Measurements from ENCODE around the gene NIPSNAP2.
"Not testable (repeated sequence)": the region's sequence is repeated elsewhere in the genome, so short reads cannot be mapped to it uniquely, and the experiment has no call there.

NIPSNAP2 gene

GRCh38 chr7:55977831-55978230 lies 13.4 kb downstream of the NIPSNAP2 start:
- DNase-seq: peak; percentile 36

- no peak for DNase-seq
These were observed 15.9 kb downstream of the NIPSNAP2 start for GRCh38 chr7:55980266-55980665.

DNA sequence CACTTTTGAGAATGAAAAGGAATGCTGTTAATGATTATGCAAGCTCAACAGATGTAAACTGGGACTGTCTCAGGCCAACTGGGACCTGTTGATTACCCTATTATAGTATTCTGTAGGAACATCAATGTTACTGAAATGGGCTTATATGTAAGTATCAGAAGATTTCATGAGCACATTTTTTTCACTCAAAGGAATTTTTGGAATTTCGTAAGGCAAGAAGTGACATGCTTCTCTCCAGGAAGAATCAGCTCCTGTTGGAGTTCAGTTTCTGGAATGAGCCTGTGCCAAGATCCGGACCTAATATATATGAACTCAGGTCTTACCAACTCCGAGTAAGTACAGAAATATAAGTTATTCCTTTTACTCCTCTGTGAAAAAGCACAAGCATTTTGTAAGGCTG lies 19.2 kb downstream of the NIPSNAP2 start:
- no peak for DNase-seq

GRCh38 chr7:55992346-55992745 lies 28.0 kb downstream of the NIPSNAP2 start:
- no peak for DNase-seq

DNA sequence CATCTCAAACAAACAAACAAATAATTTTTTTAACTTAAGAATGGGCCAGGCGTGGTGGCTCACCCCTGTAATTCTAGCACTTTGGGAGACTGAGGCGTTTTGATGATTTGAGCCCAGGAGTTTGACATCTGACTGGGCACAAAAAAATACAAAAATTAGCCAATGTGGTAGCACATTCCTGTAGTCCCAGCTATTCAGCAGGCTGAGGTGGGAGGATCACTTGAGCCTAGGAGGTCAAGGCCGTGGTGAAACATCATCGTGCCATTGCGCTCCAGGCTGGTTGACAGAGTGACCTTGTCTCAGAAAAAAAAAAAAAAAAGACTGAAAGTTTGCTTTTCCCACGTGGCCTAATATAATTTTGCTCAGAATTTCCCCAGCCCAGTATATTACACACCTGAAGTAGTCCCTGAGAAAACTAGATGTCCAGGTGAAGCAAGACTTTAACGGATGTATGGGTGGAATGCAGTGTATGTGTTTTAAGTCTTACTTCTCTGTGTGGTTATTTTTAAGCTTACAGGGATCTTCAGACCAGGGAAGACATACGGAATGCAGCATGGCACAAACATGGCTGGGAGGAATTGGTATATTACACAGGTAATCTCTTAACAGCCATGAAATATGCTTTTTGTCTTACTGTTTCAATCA lies 32.6 kb downstream of the NIPSNAP2 start:
- no peak for DNase-seq

- no peak for DNase-seq
These were observed 39.4 kb downstream of the NIPSNAP2 start for GRCh38 chr7:56003749-56004148.

DNA sequence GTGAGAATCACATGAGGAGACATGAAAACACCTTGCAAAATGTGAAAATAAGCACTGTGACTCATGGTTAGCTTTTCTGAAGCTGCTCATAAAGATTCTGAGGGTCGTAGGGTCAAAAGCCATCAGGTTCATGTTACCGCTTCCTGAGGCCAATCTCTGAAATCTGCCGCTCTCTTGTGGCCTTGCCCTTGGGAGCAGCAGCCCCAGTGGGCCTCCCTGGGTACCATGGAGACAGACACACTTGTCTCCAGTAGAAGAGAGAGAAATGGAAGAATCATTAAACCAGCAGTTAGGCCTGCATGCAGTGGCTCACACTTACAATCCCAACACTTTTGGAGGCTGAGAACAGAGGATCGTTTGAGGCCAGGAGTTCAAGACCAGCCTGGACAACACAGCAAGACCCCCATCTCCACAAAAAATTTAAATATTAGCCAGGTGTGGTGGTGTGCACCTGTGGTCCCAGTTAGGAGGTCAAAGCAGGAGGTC lies 42.8 kb downstream of the NIPSNAP2 start:
- DNase-seq: no peak

DNA sequence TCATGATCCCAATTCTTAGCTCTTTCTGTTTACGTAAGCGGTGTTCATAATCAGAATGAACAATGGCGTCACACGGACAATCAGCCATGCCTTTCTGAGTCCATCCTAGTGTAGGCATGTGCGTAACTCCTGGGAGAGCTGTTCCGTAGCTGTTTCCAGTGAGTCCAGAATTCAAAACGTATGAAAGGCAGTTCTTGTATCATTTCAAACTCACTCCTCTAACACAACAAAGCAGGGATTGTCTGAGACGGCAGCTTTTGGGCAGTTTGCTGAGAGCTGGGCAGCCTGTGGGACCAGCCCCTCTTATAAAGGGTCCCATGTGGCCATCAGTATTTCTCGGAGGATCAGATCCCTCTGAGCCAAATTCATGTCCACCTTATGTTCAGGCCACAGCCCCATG lies 43.5 kb downstream of the NIPSNAP2 start:
- no peak for DNase-seq

- DNase-seq: peak; percentile 90
These were observed 45.3 kb downstream of the NIPSNAP2 start for GRCh38 chr7:56009695-56010094.

DNA sequence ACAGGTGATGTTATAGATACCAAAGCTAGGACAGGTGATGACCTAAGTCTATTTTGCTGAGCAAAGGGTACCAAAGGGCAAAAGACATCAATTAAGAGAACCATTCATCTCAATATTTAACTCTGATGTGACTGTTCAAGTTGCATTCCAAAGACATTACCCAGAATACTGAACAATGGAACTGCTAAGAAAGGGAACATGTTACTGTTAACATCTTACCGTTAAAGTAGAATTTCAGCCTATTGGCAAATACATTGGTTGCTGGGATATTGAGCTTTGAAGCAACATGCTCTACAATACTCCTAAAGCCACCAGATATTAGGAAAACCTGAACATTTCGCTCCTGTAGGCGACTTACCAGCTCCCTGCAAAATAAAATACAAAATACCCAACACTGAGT lies 52.6 kb downstream of the NIPSNAP2 start:
- not testable (repeated sequence) for DNase-seq

DNA sequence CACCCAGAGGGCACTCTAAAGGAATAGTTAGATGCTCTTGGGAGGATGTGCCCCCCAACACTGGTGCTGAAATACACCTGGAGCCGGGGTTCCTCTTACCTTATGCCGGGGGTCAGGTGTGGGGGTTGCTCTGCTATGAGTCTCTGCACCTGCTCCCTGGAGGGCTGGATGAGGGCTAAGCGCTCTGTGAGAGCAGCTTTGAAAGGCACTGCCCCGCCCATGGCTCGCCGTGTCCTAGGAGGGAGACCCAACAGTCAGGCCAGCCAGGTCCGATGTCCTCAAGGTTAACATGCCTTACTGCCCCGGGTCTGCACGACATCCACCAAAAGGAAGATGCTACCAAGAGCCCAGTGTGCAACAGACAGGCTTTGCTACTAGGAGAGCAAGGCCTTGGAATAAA lies 55.1 kb downstream of the NIPSNAP2 start:
- no peak for DNase-seq

GRCh38 chr7:56023500-56023899 lies 59.1 kb downstream of the NIPSNAP2 start:
- no peak for DNase-seq

- DNase-seq: no peak
These were observed 62.2 kb downstream of the NIPSNAP2 start for GRCh38 chr7:56026538-56026937.

- DNase-seq: no peak
These were observed 64.7 kb downstream of the NIPSNAP2 start for GRCh38 chr7:56028942-56029630.

GRCh38 chr7:56030340-56030739 lies 66.0 kb downstream of the NIPSNAP2 start:
- no peak for DNase-seq

GRCh38 chr7:56031556-56031955 lies 67.2 kb downstream of the NIPSNAP2 start:
- DNase-seq: not testable (repeated sequence)

- not testable (repeated sequence) for DNase-seq
These were observed 68.2 kb downstream of the NIPSNAP2 start for GRCh38 chr7:56032578-56032977.

DNA sequence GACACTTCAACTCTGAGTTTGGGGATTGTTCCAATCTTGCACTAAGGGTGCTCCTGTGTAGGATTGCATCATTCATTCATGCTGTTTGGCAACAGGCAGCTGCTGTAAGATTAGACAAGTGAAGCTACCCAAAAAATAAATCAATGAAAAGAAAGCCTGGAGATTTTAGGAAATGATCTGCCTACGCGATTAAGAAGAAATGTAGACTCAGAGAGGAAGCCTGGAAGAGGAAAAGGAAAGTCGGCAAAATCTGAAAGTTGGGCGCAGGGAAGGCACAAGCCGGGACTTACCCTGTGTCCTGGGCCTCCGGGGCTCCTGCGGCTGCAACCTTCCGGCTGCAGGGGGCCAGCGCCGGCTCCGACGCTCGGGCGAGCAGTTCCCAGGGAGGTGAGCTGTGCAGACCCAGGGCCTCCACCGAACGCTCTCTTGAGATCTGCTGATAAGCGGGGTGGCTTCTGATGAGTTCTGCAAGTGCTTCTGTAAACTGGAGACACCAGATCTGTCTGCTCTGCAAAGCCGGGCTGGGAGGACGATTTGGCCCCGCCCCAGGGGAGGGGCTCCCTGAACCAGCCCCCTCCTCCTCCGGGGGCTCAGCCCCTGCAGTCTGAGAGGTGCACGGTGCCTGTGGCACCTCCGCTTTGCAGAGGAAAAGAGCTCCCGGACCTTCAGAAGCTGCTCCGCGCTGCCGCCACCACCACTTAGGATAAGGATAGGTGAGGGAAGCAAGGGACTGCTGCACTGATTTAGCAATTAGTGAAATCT lies 69.5 kb downstream of the NIPSNAP2 start:
- DNase-seq: peak; percentile 82

GRCh38 chr7:56040730-56041129 lies 76.3 kb downstream of the NIPSNAP2 start:
- DNase-seq: no peak

DNA sequence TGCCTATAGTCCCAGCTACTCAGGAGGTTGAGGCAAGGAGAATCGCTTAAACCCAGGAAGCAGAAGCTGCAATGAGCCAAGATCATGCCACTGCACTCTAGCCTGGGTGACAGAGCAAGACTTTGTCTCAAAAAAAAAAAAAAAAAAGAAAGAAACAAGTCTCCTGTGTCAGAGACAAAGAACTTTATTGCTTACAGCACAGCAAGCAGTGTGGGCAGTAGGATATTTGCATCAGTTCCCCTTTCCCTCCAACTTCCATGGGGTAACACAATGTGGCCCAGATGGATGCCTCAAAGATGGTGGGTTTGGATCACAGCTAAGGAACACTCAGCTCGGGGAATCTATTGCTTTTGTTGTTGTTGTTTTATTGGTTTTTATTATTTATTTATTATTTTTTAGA lies 81.4 kb downstream of the NIPSNAP2 start:
- not testable (repeated sequence) for DNase-seq

GRCh38 chr7:56046721-56047445 lies 82.5 kb downstream of the NIPSNAP2 start:
- DNase-seq: no peak

DNA sequence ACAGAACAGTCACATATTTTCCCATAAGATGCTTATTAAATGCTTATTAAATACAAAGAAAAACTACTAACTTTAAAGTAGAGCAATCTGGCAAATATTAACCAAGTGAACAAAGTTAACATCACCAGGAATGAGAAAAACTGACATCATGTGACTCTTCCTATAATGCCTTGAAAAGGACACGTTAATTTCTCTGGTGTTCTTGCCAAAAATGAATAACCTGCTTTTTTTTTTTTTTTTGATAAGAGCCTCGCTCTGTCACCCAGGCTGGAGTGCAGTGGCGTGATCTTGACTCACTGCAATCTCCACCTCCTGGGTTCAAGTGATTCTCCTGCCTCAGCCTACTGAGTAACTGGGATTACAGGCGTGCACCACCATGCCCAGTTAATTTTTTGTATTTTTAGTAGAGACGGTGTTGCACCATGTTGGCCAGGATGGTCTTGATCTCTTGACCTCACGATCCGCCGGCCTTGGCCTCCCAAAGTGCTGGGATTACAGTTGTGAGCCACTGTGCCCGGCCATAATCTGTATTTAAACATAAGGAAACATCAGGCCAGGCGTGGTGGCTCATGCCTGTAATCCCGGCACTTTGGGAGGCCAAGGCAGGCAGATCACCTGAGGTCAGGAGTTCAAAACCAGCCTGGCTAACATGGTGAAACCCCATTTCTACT lies 83.2 kb downstream of the NIPSNAP2 start:
- not testable (repeated sequence) for DNase-seq

GRCh38 chr7:56048245-56048644 lies 83.9 kb downstream of the NIPSNAP2 start:
- no peak for DNase-seq
